SK-N-SH (cell line): ENCODE measurements around the gene CBLL2. TPM values are rescaled to one million over a fixed set of nuclear protein-coding genes. Genes with fewer than 3 reads are reported as not detected.

ENCODE experiments used
- CTCF ChIA-PET: fragments of 300-600, 350-600 bp; formaldehyde crosslinking; extraction: SDS; loops from one replicate; lab custom pipeline; 2021; lab: Yijun Ruan, JAX
- POLR2A ChIA-PET: fragments of 350-600 bp; sonication (Branson Sonifier 250); formaldehyde crosslinking; extraction: SDS; loops from one replicate; lab custom pipeline; 2020; ENCODE audit warnings: antibody characterized with exemption, inconsistent platforms; lab: Yijun Ruan, JAX
- DNase-seq: peaks from one replicate; pipeline ENCODE4 v3.0.0; 2012
- H2AFZ ChIP-seq: fragments of 200-600 bp; sonication (generic); 2 replicates; pipeline ENCODE4 v1.8.1; 2016; ENCODE audit warnings: antibody characterized with exemption, mild to moderate bottlenecking, low read depth
- H3F3A ChIP-seq: fragments of 200-600 bp; sonication (generic); replicated peaks from 2 replicates; pipeline ENCODE3; 2016; ENCODE audit warnings: antibody characterized with exemption, mild to moderate bottlenecking; ENCODE audit not compliant: insufficient read depth
- H3K27ac ChIP-seq, 2 experiments: fragments of 200-500 bp in 1 of 2; fragments of 200-600 bp in 1 of 2; sonication (Bioruptor generic) in 1 of 2; sonication (generic), shearing (Covaris generic) in 1 of 2; 2 replicates each; pipeline versions ENCODE4 v1.5.1 to v1.6.1; 2014 to 2016; ENCODE audit warnings: low read depth in 2 of 2, inconsistent platforms in 1 of 2, low read length in 1 of 2, mild to moderate bottlenecking in 1 of 2, mixed read lengths in 1 of 2
- H3K27me3 ChIP-seq: fragments of 200-600 bp; sonication (generic), shearing (Covaris generic); 2 replicates; pipeline ENCODE4 v1.6.1; 2016; ENCODE audit warnings: mixed run types; ENCODE audit not compliant: insufficient read depth
- H3K36me3 ChIP-seq, 2 experiments: fragments of 200-500 bp in 1 of 2; fragments of 200-600 bp in 1 of 2; sonication (Bioruptor generic) in 1 of 2; sonication (generic) in 1 of 2; replicated peaks in 1 of 2; 2 replicates each; pipeline versions ENCODE3 to v1.5.1; 2014 to 2016; ENCODE audit warnings: low read length in 1 of 2, mild to moderate bottlenecking in 1 of 2; ENCODE audit not compliant: insufficient read depth in 2 of 2, control insufficient read depth in 1 of 2
- H3K4me1 ChIP-seq, 2 experiments: fragments of 200-500 bp in 1 of 2; fragments of 200-600 bp in 1 of 2; sonication (Bioruptor generic) in 1 of 2; sonication (generic), shearing (Covaris generic) in 1 of 2; 2 replicates each; pipeline versions ENCODE4 v1.5.1 to v1.6.1; 2014 to 2016; ENCODE audit warnings: low read depth in 1 of 2, low read length in 1 of 2, mixed run types in 1 of 2; ENCODE audit not compliant: insufficient read depth in 2 of 2, control insufficient read depth in 1 of 2
- H3K4me2 ChIP-seq: fragments of 200-600 bp; sonication (generic), shearing (Covaris generic); 2 replicates; pipeline ENCODE4 v1.6.1; 2017; ENCODE audit warnings: mixed run types
- H3K4me3 ChIP-seq, 2 experiments: fragments of 200-500 bp in 1 of 2; fragments of 200-600 bp in 1 of 2; sonication (Bioruptor generic) in 1 of 2; sonication (generic), shearing (Covaris generic) in 1 of 2; 2 replicates each; pipeline versions ENCODE4 v1.5.1 to v1.8.1; 2014 to 2016; ENCODE audit warnings: low read depth in 2 of 2, inconsistent platforms in 1 of 2, low read length in 1 of 2, mild to moderate bottlenecking in 1 of 2, mixed read lengths in 1 of 2, moderate library complexity in 1 of 2
- H3K79me2 ChIP-seq: fragments of 200-600 bp; sonication (generic); 2 replicates; pipeline ENCODE4 v1.8.1; 2017; ENCODE audit warnings: mild to moderate bottlenecking; ENCODE audit not compliant: insufficient read depth
- H3K9ac ChIP-seq: fragments of 200-600 bp; sonication (generic); 2 replicates; pipeline ENCODE4 v1.6.1; 2017; ENCODE audit warnings: mixed run types
- H3K9me2 ChIP-seq: fragments of 200-600 bp; sonication (generic); 2 replicates; pipeline ENCODE4 v1.6.1; 2017; ENCODE audit warnings: mixed run types
- H3K9me3 ChIP-seq: fragments of 200-600 bp; sonication (generic); 2 replicates; pipeline ENCODE4 v1.6.1; 2017; ENCODE audit warnings: mixed run types, mild to moderate bottlenecking, moderate library complexity
- H4K20me1 ChIP-seq: fragments of 200-600 bp; sonication (generic); 2 replicates; pipeline ENCODE4 v1.6.1; 2017; ENCODE audit warnings: mild to moderate bottlenecking, mixed run types; ENCODE audit not compliant: insufficient read depth
- ELF1 ChIP-seq: IDR thresholded peaks from 2 replicates; pipeline ENCODE4 v1.4.0; 2012
- EZH2phosphoT487 ChIP-seq: fragments of 200-600 bp; sonication (generic); IDR thresholded peaks from 2 replicates; pipeline ENCODE4 v1.6.1; 2017; ENCODE audit warnings: low read depth, mixed run types, mild to moderate bottlenecking, antibody characterized with exemption, moderate library complexity, borderline replicate concordance
- FOSL2 ChIP-seq: IDR thresholded peaks from 2 replicates; pipeline ENCODE4 v1.4.0; 2012; ENCODE audit warnings: low read depth, mild to moderate bottlenecking, moderate library complexity, borderline replicate concordance
- FOXJ3 ChIP-seq: sonication (generic); formaldehyde crosslinking; IDR thresholded peaks from 2 replicates; pipeline ENCODE4 v1.5.1; 2020; ENCODE audit warnings: mild to moderate bottlenecking, missing genetic modification reagents
- FOXM1 ChIP-seq: IDR thresholded peaks from 2 replicates; pipeline ENCODE4 v1.4.0; 2012; ENCODE audit warnings: low read depth, mild to moderate bottlenecking
- NFIC ChIP-seq: IDR thresholded peaks from 2 replicates; pipeline ENCODE4 v1.4.0; 2012; ENCODE audit warnings: borderline replicate concordance
- NRF1 ChIP-seq: IDR thresholded peaks from 2 replicates; pipeline ENCODE4 v1.6.1; 2012; ENCODE audit warnings: low read depth, mild to moderate bottlenecking, low read length
- PBX3 ChIP-seq: IDR thresholded peaks from 2 replicates; pipeline ENCODE4; 2012
- RFX5 ChIP-seq: IDR thresholded peaks from 2 replicates; pipeline ENCODE4 v1.6.1; 2012; ENCODE audit warnings: mild to moderate bottlenecking, improper control_type of control experiment, low read length
- TEAD4 ChIP-seq: IDR thresholded peaks from 2 replicates; pipeline ENCODE4 v1.4.0; 2012; ENCODE audit warnings: mild to moderate bottlenecking, borderline replicate concordance; ENCODE audit not compliant: insufficient read depth
- YY1 ChIP-seq: IDR thresholded peaks from 2 replicates; pipeline ENCODE4 v1.4.0; 2012; ENCODE audit warnings: low read depth, mild to moderate bottlenecking
- WGBS: methylation state at CpG from one replicate; pipeline ENCODE4 v1.1.6; 2017; ENCODE audit warnings: low lambda C conversion rate; 5-methylcytosine and 5-hydroxymethylcytosine counted together
- polyA plus RNA-seq, 3 experiments: library from polyadenylated mRNA; depleted of rRNA; stranded (reverse); fragments of >200 nt; gene quantifications; 2 replicates each; pipeline ENCODE4 v1.2.3, GENCODE V29; 2012
- TF ChIP-seq, protein P1 (sequence below): fragments of 150-350 bp; IDR thresholded peaks from 2 replicates; pipeline ENCODE4 v1.6.1; 2017; ENCODE audit warnings: antibody characterized with exemption, low read length, low read depth, borderline replicate concordance
- TF ChIP-seq, protein P2 (sequence below): IDR thresholded peaks from 2 replicates; pipeline ENCODE4 v1.6.1; 2012; ENCODE audit warnings: mild to moderate bottlenecking, low read depth, low read length, moderate library complexity

CBLL2 gene
- polyA plus RNA-seq, 1 of the 3 experiments (the other 2 are of a cell fraction), result not detected

- TF ChIP-seq, protein P1, sequence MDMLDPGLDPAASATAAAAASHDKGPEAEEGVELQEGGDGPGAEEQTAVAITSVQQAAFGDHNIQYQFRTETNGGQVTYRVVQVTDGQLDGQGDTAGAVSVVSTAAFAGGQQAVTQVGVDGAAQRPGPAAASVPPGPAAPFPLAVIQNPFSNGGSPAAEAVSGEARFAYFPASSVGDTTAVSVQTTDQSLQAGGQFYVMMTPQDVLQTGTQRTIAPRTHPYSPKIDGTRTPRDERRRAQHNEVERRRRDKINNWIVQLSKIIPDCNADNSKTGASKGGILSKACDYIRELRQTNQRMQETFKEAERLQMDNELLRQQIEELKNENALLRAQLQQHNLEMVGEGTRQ, result no peak
- no peak for TF ChIP-seq FOXM1
- TF ChIP-seq ELF1, result no peak
- no peak for TF ChIP-seq YY1
- TF ChIP-seq RFX5, result no peak
- no peak for TF ChIP-seq NRF1
These were observed 41.1 kb downstream of the CBLL2 start (continued) for GRCh38 chrX:22313766-22314165.

- Histone ChIP-seq H3K36me3 (no peaks in the 10 kb centered on the region), H2AFZ (no peak overlapping the region), H3K4me2 (no peak overlapping the region), H3K79me2 (no peaks in the 10 kb centered on the region), H3K9me2 (no peaks in the 10 kb centered on the region), H3K27me3 (no peaks in the 10 kb centered on the region), H3K4me3 (no peak overlapping the region), H3K9ac (no peak overlapping the region), H3K9me3 (no peaks in the 10 kb centered on the region), H3K4me1 (0 out of 4 replicates have a peak, but pooled peaks cover 0 to 3% of the 10 kb centered on the region in 2 experiments), H3F3A (no peaks in the 10 kb centered on the region), H4K20me1 (no peaks in the 10 kb centered on the region), H3K27ac (peak overlapping the region in 1 of 2 experiments; percentile 31; a peak in 1 of 4 replicates)
- DNase-seq, result no peak
- CTCF ChIA-PET, result no interaction called here
- no peak for TF ChIP-seq EZH2phosphoT487
- TF ChIP-seq TEAD4, result no peak
- TF ChIP-seq NFIC, result no peak
- TF ChIP-seq YY1, result no peak
- TF ChIP-seq FOSL2, result no peak
- TF ChIP-seq NRF1, result no peak
- TF ChIP-seq PBX3, result no peak
- POLR2A ChIA-PET, result no interaction called here
- WGBS, result 39% methylated on average over 5 of the region's 5 CpGs
These were observed 41.5 kb downstream of the CBLL2 start for GRCh38 chrX:22314211-22314610.

GRCh38 chrX:22314692-22315091, 42.0 kb downstream of the CBLL2 start:
- no peak overlapping the region for H3K4me3 ChIP-seq
- no peak overlapping the region for H2AFZ ChIP-seq
- H4K20me1 ChIP-seq, result no peaks in the 10 kb centered on the region
- no peaks in the 10 kb centered on the region for H3K27me3 ChIP-seq
- no peak overlapping the region for H3K9ac ChIP-seq
- H3K4me2 ChIP-seq, result no peak overlapping the region
- no peaks in the 10 kb centered on the region for H3K9me2 ChIP-seq
- H3K4me1 ChIP-seq, result 0 out of 4 replicates have a peak, but pooled peaks cover 0 to 3% of the 10 kb centered on the region in 2 experiments
- DNase-seq, result no peak
- H3F3A ChIP-seq, result no peaks in the 10 kb centered on the region
- H3K27ac ChIP-seq, result peak overlapping the region in 1 of 2 experiments; percentile 31; a peak in 1 of 4 replicates
- H3K79me2 ChIP-seq, result no peaks in the 10 kb centered on the region
- 44% methylated on average over 2 of the region's 2 CpGs for WGBS
- ChIA-PET POLR2A (no interaction called here), CTCF (interaction anchor here (0.7 kb wide), 1 partner anchor 1088 kb away, joined by 3 read pairs; no protein-coding TSS in a partner anchor)
- no peaks in the 10 kb centered on the region for H3K9me3 ChIP-seq
- no peaks in the 10 kb centered on the region for H3K36me3 ChIP-seq
- no peak for TF ChIP-seq FOXJ3 (CRISPR knock-in tag)
- TF ChIP-seq, protein P2, sequence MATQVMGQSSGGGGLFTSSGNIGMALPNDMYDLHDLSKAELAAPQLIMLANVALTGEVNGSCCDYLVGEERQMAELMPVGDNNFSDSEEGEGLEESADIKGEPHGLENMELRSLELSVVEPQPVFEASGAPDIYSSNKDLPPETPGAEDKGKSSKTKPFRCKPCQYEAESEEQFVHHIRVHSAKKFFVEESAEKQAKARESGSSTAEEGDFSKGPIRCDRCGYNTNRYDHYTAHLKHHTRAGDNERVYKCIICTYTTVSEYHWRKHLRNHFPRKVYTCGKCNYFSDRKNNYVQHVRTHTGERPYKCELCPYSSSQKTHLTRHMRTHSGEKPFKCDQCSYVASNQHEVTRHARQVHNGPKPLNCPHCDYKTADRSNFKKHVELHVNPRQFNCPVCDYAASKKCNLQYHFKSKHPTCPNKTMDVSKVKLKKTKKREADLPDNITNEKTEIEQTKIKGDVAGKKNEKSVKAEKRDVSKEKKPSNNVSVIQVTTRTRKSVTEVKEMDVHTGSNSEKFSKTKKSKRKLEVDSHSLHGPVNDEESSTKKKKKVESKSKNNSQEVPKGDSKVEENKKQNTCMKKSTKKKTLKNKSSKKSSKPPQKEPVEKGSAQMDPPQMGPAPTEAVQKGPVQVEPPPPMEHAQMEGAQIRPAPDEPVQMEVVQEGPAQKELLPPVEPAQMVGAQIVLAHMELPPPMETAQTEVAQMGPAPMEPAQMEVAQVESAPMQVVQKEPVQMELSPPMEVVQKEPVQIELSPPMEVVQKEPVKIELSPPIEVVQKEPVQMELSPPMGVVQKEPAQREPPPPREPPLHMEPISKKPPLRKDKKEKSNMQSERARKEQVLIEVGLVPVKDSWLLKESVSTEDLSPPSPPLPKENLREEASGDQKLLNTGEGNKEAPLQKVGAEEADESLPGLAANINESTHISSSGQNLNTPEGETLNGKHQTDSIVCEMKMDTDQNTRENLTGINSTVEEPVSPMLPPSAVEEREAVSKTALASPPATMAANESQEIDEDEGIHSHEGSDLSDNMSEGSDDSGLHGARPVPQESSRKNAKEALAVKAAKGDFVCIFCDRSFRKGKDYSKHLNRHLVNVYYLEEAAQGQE, result peak; percentile 84
